ENCODE results near the gene PNPO.

DNA sequence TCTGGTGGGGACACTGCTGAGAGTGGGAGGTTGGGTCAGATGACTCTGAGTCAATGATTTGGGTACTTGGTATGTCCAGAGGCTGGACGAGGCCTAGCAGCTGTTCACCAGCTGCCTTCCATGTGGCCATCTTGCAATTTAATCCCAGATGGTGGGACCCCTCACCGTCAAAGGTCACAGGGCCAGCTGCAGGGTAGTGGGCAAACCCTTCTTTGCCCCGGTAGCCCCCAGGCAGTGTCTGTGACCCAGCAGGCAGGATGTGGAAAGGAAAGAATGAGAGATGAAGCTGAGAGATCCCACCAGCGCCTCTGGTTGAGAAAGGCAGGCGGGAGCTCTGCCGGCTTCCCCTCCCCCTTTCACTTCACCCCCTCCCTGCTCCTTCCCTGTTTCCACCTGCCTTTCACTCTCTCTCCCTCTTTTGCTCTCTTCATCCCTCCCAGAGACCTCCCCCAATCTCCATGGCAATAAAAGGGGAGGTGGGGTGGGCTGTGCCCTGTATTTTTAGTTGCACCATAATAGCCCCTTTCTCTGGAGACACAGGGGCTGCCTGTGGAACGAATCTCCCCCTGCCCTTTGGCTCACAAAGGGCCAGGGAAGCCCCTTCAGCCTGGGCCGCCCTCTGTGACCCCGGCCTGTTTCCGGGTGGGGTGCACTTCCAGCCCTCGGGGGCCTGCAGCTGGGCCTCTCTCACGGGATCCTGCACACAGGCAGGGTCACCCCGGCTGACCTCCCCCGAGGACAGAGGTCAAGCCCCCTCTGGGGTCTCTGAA, 49.8 kb downstream of the PNPO start:
- TF ChIP-seq, protein P1, sequence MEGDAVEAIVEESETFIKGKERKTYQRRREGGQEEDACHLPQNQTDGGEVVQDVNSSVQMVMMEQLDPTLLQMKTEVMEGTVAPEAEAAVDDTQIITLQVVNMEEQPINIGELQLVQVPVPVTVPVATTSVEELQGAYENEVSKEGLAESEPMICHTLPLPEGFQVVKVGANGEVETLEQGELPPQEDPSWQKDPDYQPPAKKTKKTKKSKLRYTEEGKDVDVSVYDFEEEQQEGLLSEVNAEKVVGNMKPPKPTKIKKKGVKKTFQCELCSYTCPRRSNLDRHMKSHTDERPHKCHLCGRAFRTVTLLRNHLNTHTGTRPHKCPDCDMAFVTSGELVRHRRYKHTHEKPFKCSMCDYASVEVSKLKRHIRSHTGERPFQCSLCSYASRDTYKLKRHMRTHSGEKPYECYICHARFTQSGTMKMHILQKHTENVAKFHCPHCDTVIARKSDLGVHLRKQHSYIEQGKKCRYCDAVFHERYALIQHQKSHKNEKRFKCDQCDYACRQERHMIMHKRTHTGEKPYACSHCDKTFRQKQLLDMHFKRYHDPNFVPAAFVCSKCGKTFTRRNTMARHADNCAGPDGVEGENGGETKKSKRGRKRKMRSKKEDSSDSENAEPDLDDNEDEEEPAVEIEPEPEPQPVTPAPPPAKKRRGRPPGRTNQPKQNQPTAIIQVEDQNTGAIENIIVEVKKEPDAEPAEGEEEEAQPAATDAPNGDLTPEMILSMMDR (IDR thresholded peaks at IDR 0.05; ENCODE audit: borderline replicate concordance, extremely low read depth, low read length, poor library complexity, severe bottlenecking), result no peak
- no peak for TF ChIP-seq EZH2 (IDR thresholded peaks at IDR 0.05; ENCODE audit: borderline replicate concordance, low read depth, low read length, severe bottlenecking)
